ENCODE results near the gene OTOG.

The OTOG gene

DNA sequence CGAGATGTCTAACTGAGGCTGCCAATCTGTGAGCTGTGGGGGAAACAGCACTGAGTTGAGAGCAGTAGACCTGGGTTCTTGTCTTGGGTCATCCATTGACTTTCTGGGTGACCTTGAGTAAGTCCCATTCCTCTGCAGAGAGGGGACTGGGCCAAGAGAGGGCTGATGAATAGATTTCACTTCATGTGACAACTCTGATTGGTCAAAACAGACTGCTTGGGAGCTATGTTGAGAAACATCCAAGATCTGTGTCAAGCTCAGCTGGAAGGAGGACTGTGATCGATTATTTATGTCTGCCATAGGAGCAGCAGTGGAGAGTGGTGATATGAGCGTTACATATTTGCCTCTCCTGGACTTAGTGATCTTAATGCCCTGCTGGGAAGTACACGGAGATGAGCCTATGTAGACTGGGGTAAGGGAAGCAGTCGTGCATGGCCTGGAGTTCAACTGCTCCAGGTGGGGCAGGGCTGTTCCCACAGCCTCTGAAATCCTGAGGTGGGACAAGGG, 47.7 kb downstream of the OTOG start:
- Histone ChIP-seq H2AFZ (ENCODE audit: low read length) (no peak overlapping the region), H3K9me3 (replicated peaks; ENCODE audit: insufficient read depth, low read length) (no peaks in the 10 kb centered on the region), H3K9ac (ENCODE audit: low read length) (no peak overlapping the region), H3K79me2 (ENCODE audit: low read length) (no peaks in the 10 kb centered on the region), H3K36me3 (replicated peaks; ENCODE audit: insufficient read depth, low read length) (no peaks in the 10 kb centered on the region), H3K4me3 (ENCODE audit: low read length) (no peak overlapping the region), H3F3A (ENCODE audit: insufficient read depth, low read length) (no peaks in the 10 kb centered on the region), H3K9me2 (replicated peaks; ENCODE audit: insufficient read depth, low read length) (no peaks in the 10 kb centered on the region), H4K20me1 (ENCODE audit: insufficient read depth, low read length) (no peaks in the 10 kb centered on the region), H3K4me2 (ENCODE audit: low read depth, low read length) (no peak overlapping the region), H3K4me1 (ENCODE audit: low read length) (no peaks in the 10 kb centered on the region), H3K27me3 (replicated peaks; ENCODE audit: insufficient read depth, low read length) (0 out of 2 replicates have a peak, but pooled peaks cover 2% of the 10 kb centered on the region), H3K27ac (ENCODE audit: low read length) (no peak overlapping the region)
- TF ChIP-seq, protein P1, sequence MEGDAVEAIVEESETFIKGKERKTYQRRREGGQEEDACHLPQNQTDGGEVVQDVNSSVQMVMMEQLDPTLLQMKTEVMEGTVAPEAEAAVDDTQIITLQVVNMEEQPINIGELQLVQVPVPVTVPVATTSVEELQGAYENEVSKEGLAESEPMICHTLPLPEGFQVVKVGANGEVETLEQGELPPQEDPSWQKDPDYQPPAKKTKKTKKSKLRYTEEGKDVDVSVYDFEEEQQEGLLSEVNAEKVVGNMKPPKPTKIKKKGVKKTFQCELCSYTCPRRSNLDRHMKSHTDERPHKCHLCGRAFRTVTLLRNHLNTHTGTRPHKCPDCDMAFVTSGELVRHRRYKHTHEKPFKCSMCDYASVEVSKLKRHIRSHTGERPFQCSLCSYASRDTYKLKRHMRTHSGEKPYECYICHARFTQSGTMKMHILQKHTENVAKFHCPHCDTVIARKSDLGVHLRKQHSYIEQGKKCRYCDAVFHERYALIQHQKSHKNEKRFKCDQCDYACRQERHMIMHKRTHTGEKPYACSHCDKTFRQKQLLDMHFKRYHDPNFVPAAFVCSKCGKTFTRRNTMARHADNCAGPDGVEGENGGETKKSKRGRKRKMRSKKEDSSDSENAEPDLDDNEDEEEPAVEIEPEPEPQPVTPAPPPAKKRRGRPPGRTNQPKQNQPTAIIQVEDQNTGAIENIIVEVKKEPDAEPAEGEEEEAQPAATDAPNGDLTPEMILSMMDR (IDR thresholded peaks at IDR 0.05; ENCODE audit: low read length), result no peak
- TF ChIP-seq EZH2phosphoT487 (IDR thresholded peaks at IDR 0.05; ENCODE audit: low read length) (no peak), EZH2 (optimal IDR thresholded peaks at IDR 0.05; ENCODE audit: low read depth, low read length) (no peak)
- no peak for DNase-seq

DNA sequence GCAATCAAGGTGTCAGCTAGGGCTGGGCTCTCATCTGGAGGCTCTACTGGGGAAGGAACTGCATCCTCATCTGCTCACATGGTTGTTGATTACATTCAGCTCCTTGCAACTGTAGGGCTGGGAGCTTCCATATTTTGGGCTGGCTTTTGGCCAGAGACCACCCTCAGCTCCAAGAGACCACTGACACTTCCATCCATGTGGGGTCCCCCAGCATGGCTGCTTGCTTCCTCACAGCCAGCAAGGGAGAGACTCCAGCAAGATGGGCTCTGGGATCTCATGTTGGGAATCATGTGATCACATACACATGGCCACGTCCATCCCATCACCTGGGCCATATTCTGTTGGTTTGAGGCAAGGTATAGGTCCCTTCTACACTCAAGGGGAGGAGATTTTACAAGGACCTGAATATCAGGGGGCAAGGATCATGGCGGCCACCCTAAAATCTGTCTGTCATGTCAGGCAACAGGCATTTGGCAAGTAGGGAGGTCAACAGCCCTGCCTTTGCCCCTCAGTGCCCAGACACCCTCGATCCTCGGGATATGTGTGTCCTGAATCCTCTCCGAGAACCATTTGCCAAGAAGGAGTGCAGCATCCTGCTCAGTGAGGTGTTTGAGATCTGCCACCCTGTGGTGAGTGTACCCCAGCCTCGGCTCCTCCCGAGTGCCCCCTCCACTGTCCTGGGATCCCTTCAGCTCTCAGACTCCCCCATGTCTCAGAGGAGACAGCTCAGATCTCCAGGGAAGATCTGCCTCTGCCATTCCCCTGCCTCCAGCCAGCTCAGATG, 48.7 kb downstream of the OTOG start:
- Histone ChIP-seq H3K4me2 (ENCODE audit: low read depth, low read length) (no peak overlapping the region), H3K27ac (ENCODE audit: low read length) (no peak overlapping the region), H3K9ac (ENCODE audit: low read length) (no peak overlapping the region), H3K4me1 (ENCODE audit: low read length) (no peaks in the 10 kb centered on the region), H3F3A (ENCODE audit: insufficient read depth, low read length) (no peaks in the 10 kb centered on the region), H3K9me3 (replicated peaks; ENCODE audit: insufficient read depth, low read length) (no peaks in the 10 kb centered on the region), H4K20me1 (ENCODE audit: insufficient read depth, low read length) (no peaks in the 10 kb centered on the region), H3K4me3 (ENCODE audit: low read length) (no peak overlapping the region), H3K27me3 (replicated peaks; ENCODE audit: insufficient read depth, low read length) (no peaks in the 10 kb centered on the region), H3K36me3 (replicated peaks; ENCODE audit: insufficient read depth, low read length) (no peaks in the 10 kb centered on the region), H3K79me2 (ENCODE audit: low read length) (no peaks in the 10 kb centered on the region), H3K9me2 (replicated peaks; ENCODE audit: insufficient read depth, low read length) (no peaks in the 10 kb centered on the region), H2AFZ (ENCODE audit: low read length) (no peak overlapping the region)
- no peak for DNase-seq
- TF ChIP-seq, protein P1 (IDR thresholded peaks at IDR 0.05; ENCODE audit: low read length), result no peak
- TF ChIP-seq EZH2phosphoT487 (IDR thresholded peaks at IDR 0.05; ENCODE audit: low read length), result no peak
- no peak for TF ChIP-seq EZH2 (optimal IDR thresholded peaks at IDR 0.05; ENCODE audit: low read depth, low read length)

DNA sequence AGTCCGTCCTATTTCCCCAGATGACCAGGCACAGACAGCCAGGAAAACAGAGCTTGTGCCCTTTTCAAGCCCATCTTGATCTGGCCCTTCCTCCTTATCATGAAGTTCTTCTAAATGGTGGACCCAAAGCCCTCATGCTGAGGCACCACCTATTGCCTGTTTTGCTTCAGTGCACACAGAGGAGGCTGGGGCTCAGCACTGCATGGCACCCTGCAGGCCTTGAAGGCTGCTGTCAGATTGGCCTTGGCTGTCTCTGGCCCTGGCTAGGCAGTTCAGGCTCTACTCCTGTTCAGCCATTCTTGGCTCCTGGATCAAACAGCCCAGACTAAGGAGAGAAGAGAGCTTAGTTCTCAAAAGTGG, 49.2 kb downstream of the OTOG start:
- TF ChIP-seq EZH2phosphoT487 (IDR thresholded peaks at IDR 0.05; ENCODE audit: low read length) (no peak), EZH2 (optimal IDR thresholded peaks at IDR 0.05; ENCODE audit: low read depth, low read length) (no peak)
- TF ChIP-seq, protein P1 (IDR thresholded peaks at IDR 0.05; ENCODE audit: low read length), result no peak
- Histone ChIP-seq H4K20me1 (ENCODE audit: insufficient read depth, low read length) (no peaks in the 10 kb centered on the region), H3K9ac (ENCODE audit: low read length) (no peak overlapping the region), H3K79me2 (ENCODE audit: low read length) (no peaks in the 10 kb centered on the region), H3F3A (ENCODE audit: insufficient read depth, low read length) (no peaks in the 10 kb centered on the region), H3K4me1 (ENCODE audit: low read length) (no peaks in the 10 kb centered on the region), H3K9me3 (replicated peaks; ENCODE audit: insufficient read depth, low read length) (no peaks in the 10 kb centered on the region), H3K9me2 (replicated peaks; ENCODE audit: insufficient read depth, low read length) (no peaks in the 10 kb centered on the region), H3K4me3 (ENCODE audit: low read length) (no peak overlapping the region), H3K36me3 (replicated peaks; ENCODE audit: insufficient read depth, low read length) (no peaks in the 10 kb centered on the region), H2AFZ (ENCODE audit: low read length) (no peak overlapping the region), H3K27me3 (replicated peaks; ENCODE audit: insufficient read depth, low read length) (no peaks in the 10 kb centered on the region), H3K4me2 (ENCODE audit: low read depth, low read length) (no peak overlapping the region), H3K27ac (ENCODE audit: low read length) (no peak overlapping the region)
- no peak for DNase-seq
